HG03280 (cell line): Measurements from ENCODE around the gene ARID4B.
"Not testable (repeated sequence)": the region's sequence is repeated elsewhere in the genome, so short reads cannot be mapped to it uniquely, and the experiment has no call there.

ENCODE experiments used
- ATAC-seq: cut with Tn5 transposase; IDR thresholded peaks from one replicate; pipeline ENCODE4 v1.9.1; 2021; ENCODE audit warnings: mild to moderate bottlenecking, moderate library complexity; ENCODE audit not compliant: unreplicated experiment

ARID4B gene

GRCh38 chr1:235275223-235275622, 52.8 kb downstream of the ARID4B start:
- ATAC-seq = peak; percentile 57

- no peak for ATAC-seq
These were observed 55.1 kb downstream of the ARID4B start for GRCh38 chr1:235272851-235273250.

DNA sequence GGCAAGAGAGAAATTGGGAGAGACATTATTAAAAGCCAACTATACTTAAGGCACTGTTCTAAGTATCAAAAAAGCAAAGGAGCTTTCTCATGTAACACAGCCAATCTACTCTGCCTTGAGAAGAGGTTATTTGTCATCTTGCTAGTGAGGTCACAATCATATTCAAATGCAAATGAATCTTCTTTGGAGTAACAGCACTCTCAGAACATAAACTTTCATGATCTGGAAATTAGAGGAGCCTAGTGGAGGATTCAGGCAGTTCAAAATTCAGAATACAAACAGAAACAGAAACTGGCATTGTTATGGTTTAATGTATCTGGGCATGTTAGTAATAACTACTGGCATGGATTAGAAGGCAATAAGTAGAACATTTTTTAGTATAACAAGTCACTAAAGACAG, 57.4 kb downstream of the ARID4B start:
- ATAC-seq = no peak

DNA sequence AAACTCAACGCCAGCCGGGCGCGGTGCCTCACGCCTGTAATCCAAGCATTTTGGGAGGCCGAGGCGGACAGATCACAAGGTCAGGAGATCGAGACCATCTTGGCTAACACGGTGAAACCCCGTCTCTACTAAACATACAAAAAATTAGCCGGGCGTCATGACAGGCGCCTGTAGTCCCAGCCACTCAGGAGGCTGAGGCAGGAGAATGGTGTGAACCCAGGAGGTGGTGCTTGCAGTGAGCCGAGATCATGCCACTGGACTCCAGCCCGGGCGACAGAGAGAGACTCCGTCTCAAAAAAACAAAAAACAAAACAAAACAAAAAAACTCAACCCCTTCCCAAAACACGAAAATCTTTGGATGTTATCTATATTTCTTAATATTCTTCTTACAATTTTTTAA, 58.0 kb downstream of the ARID4B start:
- ATAC-seq = not testable (repeated sequence)

DNA sequence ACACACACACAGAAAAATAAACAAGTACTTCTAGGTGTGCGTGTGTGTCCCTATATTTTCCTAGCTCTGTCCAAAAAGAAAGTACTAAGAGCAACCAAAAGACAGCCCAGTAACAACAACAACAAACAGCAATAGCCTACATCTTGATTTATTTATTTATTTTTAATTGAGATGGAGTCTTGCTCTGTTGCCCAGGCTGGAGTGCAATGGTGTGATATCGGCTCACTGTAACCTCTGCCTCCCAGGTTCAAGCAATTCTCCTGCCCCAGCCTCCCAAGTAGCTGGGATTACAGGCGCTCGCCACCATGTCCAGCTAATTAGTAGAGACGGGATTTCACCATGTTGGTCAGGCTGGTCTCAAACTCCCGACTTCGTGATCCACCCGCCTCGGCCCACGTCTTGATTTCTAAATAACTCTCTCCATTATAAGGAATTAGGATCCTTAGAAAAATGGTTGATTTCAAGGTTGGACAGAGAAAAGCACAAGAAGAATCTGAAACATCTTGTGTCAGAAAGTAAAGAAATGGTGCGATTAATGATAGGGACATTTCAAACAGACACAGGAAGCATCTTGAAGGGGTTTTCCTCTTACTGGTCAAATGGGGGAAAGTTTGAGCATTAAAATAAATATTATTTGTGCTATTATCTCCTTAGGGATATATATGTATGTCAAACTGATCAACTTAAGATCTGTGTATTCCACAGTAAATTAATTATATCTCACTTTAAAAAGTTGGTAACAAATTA, 59.4 kb downstream of the ARID4B start:
- ATAC-seq = no peak

DNA sequence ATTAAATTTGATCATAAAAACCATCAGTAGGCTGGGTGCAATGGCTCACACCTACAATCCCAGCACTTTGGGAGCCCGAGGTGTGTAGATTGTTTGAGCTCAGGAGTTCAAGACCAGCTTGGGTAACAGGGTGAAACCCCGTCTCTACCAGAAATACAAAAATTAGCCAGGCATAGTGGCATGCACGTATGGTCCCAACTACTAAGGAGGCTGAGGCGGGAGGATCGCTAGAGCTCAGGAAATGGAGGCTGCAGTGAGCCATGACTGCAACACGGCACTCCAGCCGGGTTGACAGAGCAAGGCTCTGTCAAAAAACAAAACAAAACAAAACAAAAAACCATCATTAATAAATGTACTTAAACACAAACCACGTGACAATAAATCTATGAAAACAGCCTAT, 61.0 kb downstream of the ARID4B start:
- no peak for ATAC-seq

DNA sequence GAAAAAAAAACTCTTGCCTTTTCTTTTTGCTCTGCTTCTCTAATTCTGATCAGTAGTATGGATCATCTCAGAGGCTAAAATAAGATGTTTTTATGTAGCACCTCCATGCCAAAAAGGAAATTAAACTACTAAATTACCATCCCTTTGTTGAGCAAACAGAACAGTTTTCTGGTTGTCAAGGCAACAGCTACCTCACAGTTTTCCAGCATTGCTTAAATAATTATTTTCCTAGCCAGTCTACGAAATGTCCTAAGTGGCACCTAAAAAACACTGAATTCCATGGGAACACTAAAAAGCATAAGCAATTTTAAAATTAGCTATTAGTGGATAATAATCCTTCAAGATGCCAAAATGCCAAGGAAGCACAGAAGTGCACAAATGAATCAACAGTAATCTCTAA, 61.7 kb downstream of the ARID4B start:
- no peak for ATAC-seq

GRCh38 chr1:235265900-235266299, 62.1 kb downstream of the ARID4B start:
- no peak for ATAC-seq

- no peak for ATAC-seq
These were observed 63.7 kb downstream of the ARID4B start for GRCh38 chr1:235264327-235264726.

- ATAC-seq = no peak
These were observed 65.4 kb downstream of the ARID4B start for GRCh38 chr1:235262539-235262938.

DNA sequence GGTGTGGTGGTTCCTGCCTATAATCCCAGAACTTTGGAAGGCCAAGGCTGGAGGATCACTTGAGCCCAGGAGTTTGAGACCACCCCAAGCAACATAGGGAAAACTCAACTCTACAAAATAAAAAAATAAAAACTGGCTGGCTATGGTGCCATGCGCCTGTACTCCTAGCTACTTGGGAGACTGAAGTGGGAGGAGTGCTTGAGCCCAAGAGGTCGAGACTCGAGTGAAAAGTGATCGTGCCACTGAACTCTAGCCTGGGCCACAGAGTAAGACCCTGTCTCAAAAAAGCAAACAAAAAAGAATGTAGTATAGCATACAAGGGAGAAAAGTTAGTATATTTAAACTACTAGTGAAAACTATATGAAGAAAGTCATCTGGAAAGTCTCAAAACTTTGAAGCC, 66.7 kb downstream of the ARID4B start:
- ATAC-seq = no peak

GRCh38 chr1:235259133-235259778, 68.7 kb downstream of the ARID4B start:
- ATAC-seq = no peak

DNA sequence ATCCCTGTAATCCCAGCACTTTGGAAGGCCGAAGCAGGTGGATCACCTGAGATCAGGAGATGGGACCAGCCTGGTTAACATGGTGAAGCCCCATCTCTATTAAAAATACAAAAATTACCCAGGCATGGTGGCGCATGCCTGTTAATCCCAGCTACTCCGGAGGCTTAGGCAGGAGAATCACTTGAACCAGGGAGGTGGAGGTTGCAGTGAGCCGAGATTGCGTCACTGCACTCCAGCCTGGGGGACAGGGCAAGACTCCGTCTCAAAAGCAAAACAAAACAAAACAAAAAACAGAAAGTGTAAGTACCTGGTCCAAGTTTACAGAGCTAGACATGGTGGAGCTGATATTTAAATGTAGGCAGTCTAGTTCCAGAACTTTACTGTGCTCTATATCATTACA, 69.9 kb downstream of the ARID4B start:
- not testable (repeated sequence) for ATAC-seq

- no peak for ATAC-seq
These were observed 73.3 kb downstream of the ARID4B start for GRCh38 chr1:235254721-235255120.

DNA sequence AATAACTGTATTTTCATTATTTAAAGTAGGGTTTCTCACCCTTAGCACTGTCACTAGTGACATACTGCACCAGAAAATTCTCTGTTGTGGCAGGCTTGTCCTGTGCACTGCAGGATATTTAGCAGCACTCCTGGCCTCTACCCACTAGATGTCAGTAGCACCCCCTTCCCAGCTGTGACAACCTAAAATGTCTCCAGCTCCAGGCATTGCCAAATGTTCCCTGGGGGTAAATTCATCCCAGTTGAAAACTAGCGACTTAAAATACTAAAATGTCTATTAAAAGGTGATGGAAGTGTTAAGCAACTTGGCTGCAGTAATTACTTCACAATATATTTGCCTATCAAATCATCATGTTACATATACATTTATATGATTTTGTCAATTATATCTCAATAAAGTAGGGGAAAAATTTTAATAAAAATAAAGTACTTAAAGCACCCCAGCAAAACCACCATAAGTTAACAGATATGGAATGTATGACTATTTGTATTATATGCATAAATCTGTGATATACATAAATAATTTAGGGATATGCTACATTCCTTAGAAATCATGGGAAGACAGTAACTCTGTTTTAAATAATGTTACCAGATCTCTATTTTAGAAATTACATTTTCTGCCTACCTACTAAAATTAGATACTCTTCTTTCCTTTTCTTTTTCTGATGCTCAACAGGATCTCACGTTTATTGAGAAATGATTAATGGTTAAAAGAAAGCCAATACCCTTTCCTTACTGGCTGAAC, 74.6 kb downstream of the ARID4B start:
- peak; percentile 95 for ATAC-seq

- ATAC-seq = no peak
These were observed 77.5 kb downstream of the ARID4B start for GRCh38 chr1:235250430-235250829.

DNA sequence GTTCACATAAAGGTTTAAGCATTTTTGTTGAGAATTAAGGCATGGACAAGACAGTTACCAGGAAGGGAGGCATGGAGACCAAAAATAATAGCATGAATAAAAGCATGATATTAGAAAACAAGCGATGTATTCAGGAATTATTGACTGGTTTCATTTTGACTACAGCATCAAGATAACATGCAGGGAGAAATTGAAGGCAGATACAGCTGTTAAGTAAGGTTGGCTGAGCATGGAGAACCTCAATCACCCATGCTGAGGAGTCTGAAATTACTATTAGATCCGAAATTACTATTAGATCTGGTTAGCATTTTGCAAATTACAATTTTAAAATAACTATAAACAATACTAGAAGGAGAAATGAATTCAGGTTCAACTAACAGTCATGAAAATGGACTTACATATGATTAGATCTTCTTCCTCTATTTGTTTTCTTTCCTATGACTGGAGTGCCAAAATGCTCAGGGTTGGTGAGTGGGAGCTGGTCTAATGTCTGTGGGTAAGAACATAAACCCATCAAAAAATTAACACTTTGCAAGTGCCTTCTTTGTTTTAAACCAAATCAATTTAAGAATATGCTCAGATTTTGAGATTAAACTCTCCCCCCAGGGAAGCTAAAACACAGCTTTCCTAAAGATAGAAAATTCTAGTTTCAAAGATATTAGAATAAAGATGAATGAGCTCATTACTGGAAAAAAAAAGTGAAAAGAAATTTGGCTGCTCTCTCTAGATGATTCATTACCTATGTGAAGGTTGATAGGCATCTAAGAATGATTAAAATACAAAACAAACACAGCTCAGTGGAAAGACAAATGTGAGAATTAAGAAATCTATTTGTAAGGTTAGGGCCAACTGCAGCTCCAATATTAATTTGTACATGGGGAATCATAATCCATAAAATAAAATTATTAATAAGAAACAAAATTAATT, 81.7 kb downstream of the ARID4B start:
- no peak for ATAC-seq

GRCh38 chr1:235244974-235245592, 82.9 kb downstream of the ARID4B start:
- no peak for ATAC-seq

DNA sequence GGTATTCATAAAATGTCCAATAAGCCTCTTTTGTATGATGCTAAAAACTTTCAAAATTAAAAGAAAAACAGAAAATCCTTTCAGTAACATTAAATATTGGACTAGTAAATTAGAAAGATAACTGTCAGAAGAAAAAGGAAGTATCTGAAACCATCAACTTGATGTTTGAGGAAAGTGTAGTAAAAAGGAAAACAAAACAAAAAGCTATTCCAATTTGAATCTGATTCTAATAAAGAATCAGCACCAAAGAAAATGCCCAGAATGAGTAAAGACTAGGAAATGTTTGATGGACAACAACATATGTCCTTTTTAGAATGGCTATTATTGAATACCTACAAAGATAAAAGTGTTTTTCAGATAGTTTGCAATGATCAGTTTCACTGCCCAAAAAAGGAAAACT, 87.0 kb downstream of the ARID4B start:
- ATAC-seq = no peak

DNA sequence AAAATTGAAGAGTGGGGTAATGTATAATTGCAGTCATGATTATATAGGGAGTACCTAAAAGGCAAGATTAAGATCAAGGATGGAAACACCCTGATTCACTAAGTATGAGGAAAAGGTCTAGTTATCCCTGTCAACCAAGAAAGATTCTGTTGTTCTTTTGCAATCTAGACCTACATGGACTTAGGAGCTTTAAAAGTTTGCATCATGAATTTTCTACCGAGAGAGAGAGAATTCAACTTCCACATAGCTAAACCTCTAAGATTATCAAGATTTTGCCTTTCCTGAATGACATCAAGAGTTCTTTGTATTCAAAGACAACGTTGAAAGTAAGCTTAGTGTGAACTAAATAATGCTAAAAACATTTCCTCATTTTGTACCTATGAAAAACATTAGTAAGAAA, 88.1 kb downstream of the ARID4B start:
- ATAC-seq = no peak
